HG03280 (cell line): ENCODE results near the gene SAMD11.

Experiments
- ATAC-seq: cut with Tn5 transposase; IDR thresholded peaks from one replicate; pipeline ENCODE4 v1.9.1; 2021; ENCODE audit warnings: mild to moderate bottlenecking, moderate library complexity; ENCODE audit not compliant: unreplicated experiment

The SAMD11 gene

GRCh38 chr1:904310-904950 lies 19.3 kb upstream of the SAMD11 start:
- peak; percentile 66 for ATAC-seq

- ATAC-seq: no peak
Measured at GRCh38 chr1:905071-905749, 18.5 kb upstream of the SAMD11 start.

GRCh38 chr1:905811-906599 lies 17.7 kb upstream of the SAMD11 start:
- no peak for ATAC-seq

GRCh38 chr1:906600-907420 lies 16.9 kb upstream of the SAMD11 start:
- no peak for ATAC-seq

GRCh38 chr1:907611-908451 lies 15.9 kb upstream of the SAMD11 start:
- no peak for ATAC-seq

GRCh38 chr1:908661-909060 lies 15.1 kb upstream of the SAMD11 start:
- no peak for ATAC-seq

- ATAC-seq: no peak
Measured at GRCh38 chr1:909861-910310, 13.8 kb upstream of the SAMD11 start.

- ATAC-seq: no peak
Measured at GRCh38 chr1:910311-910880, 13.3 kb upstream of the SAMD11 start.

- ATAC-seq: no peak
Measured at GRCh38 chr1:910881-911721, 12.6 kb upstream of the SAMD11 start.

- no peak for ATAC-seq
Measured at GRCh38 chr1:911875-912739, 11.6 kb upstream of the SAMD11 start.

GRCh38 chr1:912740-913301 lies 10.9 kb upstream of the SAMD11 start:
- no peak for ATAC-seq

GRCh38 chr1:913491-914130 lies 10.1 kb upstream of the SAMD11 start:
- no peak for ATAC-seq

- ATAC-seq: no peak
Measured at GRCh38 chr1:914131-914890, 9.4 kb upstream of the SAMD11 start.

- ATAC-seq: no peak
Measured at GRCh38 chr1:914891-915280, 8.8 kb upstream of the SAMD11 start.

GRCh38 chr1:915295-916172 lies 8.2 kb upstream of the SAMD11 start:
- no peak for ATAC-seq
